Amniotic stem cell (primary cell): ENCODE data around the gene DYSF.
A peak's percentile ranks its signal among the peaks of the same experiment; 100 is the strongest.
"Not testable (repeated sequence)": the region's sequence is repeated elsewhere in the genome, so short reads cannot be mapped to it uniquely, and the experiment has no call there.

Experiments
- DNase-seq: peaks from one replicate; lab custom pipeline; 2025; lab: John Stamatoyannopoulos, UW

The DYSF gene

DNA sequence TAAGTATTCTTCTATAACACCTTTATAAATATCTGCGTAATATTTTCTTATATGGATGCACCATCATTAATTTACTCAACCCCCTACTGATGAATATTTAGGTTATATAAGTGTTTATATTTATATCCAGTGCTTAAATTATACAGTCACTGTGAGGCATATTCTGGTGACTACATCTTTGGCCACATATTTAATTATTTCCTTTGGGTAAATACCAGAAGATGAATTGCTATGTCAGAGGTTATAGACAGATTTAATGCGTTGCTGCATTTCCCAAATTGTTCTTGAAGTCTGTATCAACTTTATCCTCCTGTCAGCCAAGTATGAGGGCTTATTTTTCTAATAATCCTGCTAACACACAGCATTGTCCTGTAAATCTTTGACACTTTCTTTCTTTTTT lies 18.7 kb downstream of the DYSF start:
- no peak for DNase-seq

DNA sequence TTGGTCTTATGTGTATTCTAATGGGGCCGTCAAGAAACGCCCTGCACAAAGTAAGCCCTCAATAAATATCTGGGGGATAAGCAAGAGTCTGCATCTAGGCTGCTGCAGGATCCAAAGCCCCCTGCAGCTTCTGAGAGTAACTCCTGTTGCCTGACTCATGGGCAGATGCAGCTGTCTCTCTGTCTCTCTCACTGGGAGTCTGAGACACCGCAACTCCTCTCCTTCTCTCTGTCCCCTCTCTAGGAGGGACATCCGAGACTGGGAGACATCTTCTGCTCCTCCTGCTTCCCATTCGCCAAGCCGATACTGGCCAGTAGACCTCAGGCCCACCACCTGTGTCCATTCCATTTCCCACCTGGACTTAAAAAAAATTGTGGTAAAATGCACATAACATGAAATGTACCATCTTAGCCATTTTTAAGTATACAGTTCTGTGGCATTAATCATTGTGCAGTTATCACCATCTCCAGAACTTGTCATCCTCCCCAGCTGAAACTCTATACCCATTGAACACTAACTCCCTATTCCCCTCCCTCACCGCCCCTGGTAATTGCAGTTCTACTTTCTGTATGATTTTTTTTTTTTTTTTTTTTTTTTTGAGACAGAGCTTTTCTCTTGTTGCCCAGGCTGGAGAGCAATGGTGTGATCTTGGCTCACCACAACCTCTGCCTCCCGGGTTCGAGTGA lies 20.1 kb downstream of the DYSF start:
- no peak for DNase-seq

DNA sequence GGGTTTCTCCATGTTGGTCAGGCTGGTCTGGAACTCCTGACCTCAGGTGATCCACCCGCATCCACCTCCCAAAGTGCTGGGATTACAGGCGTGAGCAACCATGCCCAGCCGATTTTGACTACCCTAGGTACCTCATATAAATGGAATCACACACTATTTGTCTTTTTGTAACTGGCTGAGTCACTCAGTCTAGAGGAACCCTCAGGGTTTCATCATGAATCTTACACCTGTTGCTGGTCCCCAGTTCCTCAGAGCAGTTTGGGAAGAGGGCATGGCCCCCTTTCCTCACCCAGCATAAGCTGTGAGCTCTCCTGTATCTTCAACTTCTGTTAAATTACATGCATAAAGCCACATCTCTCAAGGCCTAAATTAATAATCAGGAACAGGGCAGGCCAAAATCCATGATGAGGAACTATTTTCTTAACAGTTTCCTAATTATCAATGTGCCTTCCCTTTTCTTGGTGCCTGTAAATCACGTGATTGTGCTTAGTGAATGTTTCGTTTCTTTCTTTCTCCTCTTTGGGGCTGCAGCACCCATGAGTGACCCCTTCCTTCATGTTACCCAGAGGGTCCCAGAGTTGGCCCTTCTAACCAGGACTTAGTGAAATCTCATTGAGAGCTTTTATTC lies 20.9 kb downstream of the DYSF start:
- DNase-seq, result no peak

DNA sequence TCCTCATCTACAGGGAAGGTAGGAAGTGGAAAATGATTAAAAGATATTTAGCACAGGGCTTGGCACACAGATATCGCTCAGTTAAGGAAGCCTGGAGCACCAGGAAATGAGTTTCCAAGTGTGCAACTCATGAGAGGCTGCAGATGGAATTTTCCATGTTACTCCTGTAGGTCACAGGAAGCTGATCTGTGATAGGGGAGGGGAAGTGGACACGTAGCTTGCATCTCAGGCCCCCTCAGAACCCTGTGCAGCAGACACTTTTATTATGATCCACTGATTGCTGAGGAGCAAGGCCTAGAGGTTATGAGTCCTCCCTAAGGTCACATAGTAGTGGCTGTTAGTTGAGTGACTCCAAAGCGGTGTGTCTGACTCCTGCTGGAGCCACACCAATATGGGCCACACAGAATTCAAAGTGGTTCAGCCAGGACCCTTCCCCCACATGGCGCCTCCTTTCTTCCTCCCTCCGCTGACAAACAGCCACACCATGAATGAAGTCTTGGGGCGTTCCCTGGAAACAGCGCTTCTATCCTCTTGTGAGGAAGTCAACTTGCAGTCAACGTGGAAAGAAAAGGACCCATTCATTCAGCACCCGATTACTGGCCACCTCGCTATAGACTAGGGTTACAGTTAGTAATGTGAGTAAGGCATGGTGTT lies 21.5 kb downstream of the DYSF start:
- no peak for DNase-seq

DNA sequence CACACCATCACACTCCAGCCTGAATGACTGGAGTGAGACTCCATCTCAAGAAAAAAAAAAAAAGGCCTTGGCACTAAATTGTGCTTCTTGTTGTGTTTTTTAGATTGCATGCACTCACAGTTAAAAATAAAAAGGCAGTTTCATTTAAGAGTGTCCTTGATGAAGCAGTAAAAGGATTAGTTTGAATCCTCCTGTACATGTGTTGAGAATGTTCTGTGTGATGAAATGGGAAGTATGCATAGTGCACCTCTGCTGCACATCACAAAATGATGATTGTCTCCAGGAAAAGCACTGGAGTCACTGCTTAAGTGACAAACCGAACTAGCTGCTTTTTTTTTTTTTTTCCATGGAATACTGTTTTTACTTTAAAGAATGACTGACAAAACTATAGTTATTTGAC lies 23.1 kb downstream of the DYSF start:
- no peak for DNase-seq

DNA sequence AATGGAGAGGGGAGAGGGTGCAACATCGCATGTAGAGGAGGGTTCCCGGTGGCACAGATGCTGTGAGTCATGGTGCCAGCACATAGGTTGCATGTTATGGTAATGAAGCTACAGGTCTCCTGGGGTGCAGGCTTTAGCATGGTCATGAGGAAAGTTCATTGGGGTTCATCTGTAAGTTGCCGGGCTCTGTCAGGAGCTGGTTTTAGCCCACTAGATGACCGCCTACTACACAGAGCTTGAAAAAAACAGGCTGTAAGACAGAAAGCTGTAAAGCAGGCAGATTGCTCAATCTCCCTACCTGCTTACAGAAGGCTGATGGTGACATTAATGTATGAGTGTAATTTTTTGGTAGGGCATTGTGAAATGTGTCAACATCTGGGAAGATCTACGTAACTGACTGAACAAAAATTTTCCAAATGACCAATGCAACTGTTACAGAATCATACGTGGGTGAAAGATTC lies 23.9 kb downstream of the DYSF start:
- no peak for DNase-seq

DNA sequence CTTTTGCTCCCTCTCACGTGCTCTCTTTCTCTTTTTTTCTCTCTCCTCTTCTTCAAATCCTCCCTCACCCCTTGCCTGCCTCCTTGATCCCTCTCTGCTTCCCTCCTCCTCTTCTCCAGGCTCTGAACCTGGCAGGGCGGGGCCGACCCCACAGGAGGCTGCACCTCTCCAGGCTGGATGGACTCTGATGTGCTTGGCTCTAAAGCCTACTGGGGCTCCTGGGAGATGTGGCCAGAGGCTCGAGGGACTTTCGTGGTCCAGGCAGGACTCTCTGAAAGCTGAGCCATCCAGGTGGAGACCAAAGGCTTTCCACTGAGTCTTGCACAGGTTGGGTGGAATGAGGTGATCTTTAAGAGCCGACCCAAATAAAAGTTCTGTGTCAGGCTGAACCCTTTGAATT lies 25.4 kb downstream of the DYSF start:
- DNase-seq, result no peak

DNA sequence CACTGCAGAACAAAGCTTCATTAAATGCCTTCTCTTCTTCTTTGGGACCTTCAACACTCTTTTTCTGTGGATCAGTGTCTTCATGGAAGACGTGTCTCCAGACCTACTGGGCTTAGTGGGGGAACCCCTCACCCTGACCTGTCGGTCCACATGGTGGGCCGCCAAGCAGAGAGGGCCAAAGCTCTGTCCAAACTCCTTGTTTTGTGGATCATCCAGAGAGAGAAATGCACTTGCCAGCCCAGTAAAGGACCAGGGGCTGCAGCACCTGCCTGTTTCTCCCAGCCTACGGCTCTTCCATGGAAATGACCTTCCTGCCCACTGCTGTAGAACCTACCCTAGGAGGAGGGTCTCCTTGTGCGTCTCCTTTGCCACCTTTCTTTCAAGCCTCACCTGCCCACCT lies 25.9 kb downstream of the DYSF start:
- DNase-seq, result no peak

DNA sequence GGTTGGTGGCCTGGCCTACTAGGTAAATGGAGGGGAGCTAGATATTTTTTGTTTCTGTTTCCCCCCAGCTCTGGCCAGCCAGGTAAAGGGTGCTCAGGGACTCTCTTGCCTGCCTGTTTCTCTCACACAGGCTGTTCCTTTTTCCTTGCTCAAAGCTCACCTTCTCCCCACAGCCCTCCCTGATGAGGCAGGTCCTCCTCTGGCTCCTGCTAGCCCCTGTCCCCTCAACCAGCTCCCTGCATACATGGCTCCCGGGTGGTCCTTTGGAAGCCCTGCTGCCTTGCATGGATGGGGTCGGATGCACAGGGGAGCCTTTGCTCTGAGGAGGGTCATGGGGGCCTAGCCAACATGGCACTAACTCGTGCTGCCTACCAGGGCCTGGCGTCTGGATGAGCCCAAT lies 27.8 kb downstream of the DYSF start:
- DNase-seq, result no peak

DNA sequence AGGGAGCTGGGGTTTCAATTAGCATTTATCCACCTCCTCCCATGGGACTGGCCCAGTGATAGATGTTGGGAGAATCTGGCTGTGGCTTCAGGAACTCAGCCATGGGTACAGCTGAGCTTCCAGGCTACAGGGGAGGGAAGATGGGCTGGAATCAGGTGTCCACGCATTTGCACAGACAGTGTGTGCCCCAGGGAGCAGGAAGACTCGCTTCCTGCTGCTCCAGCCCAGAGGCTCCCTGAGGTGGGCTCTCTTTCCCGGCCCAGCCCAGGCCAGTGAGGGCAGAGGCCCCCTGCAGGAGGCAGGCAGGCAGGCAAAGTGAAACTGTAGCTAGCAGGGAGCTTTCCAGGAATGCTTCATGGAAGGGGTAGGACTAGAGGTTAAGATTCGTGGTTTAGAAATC lies 28.7 kb downstream of the DYSF start:
- no peak for DNase-seq

DNA sequence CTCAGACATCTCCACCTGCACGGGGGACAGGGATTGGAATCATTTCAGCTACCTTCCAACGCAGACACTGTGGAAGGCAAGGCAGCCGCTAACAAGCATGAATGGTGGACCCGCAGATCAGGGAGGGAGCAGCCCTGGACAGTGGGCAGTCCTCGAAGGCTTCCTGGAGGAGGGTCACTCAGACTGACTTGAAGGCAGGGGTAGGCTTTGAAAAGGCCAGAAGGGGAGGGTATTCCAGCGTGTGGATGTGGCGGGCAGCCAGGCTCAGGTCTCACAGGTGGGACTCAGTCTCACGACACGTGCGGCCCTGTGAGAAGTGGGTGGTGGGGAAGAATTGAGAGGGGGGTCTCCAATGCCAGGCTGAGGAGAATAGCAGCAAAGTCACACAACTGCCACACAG lies 29.9 kb downstream of the DYSF start:
- no peak for DNase-seq

DNA sequence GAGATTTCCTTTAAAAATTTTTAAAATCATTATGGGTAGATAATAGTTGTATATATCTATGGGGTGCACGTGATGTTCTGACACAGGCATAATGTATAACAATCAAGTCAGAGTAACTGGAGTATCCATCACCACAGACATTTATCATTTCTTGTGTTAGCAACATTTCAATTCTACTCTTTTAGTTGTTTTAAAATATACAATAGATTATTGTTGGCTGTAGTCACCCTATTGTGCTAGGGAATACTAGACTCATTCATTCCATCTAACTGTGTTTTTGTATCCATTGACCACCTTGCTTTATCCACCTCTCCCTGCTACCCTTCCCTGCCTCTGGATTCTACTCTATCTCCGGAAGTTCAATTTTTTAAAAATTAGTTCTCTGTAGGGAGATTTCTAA lies 31.0 kb downstream of the DYSF start:
- DNase-seq, result no peak

DNA sequence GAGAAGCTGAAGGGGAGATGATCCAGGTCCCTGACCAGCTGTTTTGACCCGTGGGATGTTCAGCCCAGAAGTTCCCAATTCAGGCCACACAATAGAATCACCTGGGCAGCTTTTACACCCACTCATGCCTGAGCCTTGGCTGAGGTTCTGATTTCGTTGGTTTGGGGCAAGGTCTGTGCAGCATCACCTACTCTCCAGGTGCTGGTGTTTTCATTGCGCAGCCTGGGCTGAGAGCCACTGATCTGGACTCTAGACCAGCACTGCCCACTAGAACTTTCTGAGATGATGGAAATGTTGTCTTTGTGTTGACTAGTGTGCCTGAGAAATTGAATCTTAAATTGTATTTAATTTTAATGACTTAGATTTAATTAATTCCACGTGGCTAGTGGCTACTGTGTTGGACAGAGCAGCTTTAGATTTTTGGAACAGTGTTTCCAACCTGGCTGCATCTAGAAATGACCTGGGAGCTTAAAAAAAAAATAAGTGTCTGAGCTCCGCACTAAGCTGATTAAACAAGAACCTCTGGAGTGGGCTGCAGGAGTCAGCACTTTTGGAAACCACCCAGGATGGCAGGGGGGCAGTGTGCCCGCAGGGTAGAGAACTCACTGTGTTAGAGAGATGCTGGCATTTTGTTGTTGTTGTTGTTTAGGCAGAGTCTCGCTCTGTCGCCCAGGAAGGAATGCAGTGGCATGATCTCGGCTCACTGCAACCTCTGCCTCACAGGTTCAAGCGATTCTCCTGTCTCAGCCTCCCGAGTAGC lies 33.7 kb downstream of the DYSF start:
- no peak for DNase-seq

DNA sequence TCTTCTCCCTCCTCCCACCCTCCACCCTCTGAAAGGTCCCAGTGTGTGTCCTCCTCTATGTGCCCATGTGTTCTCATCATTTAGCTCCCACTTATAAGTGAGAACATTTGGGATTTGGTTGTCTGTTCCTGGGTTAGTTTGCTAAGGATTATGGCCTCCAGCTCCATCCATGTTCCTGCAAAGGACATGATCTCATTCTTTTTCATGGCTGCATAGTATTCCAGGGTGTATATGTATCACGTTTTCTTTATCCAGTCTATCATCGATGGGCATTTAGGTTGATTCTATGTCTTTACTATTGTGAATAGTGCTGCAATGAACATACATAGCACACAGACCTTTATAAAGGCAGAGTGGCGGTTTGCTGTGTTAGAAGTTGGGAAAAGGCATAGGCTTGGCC lies 38.2 kb downstream of the DYSF start:
- not testable (repeated sequence) for DNase-seq

DNA sequence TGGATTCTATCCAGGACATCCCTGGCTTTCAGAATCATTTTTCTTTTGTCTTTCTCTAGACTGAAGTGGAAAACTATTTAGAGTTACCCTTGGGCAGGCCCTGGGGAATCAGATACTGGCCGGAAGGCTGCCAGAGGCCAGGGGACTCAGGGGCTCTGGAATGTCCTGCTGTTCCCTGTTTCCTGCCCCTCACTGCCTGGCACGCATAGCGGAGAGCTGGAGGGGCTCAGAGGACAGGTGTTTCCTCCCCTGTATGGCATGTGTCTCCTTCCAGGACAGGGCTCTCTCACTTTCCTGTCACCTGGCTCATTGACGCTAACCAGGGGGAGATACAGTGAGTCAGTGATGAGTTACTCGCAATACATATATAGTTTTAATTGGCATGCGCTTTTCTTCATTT lies 38.8 kb downstream of the DYSF start:
- DNase-seq, result no peak

DNA sequence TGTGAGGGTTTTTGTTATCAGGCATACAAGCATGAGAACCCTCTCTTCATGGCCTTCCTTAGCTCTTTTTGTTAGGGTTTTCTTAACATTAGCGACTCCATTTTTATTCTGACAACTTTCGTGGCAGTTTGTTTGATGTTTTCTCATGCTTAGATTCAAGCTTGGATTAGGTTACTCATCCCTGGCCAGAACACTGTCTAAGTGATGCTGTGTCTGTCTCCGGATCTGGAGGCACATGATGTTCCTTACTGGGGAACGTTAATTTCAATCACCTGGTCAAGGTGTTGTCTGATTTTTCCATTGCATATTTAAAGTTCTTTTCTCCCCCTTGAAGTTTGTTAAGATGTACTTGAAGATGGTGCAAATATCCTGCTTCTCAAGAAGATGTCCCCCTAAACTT lies 40.7 kb downstream of the DYSF start:
- no peak for DNase-seq

DNA sequence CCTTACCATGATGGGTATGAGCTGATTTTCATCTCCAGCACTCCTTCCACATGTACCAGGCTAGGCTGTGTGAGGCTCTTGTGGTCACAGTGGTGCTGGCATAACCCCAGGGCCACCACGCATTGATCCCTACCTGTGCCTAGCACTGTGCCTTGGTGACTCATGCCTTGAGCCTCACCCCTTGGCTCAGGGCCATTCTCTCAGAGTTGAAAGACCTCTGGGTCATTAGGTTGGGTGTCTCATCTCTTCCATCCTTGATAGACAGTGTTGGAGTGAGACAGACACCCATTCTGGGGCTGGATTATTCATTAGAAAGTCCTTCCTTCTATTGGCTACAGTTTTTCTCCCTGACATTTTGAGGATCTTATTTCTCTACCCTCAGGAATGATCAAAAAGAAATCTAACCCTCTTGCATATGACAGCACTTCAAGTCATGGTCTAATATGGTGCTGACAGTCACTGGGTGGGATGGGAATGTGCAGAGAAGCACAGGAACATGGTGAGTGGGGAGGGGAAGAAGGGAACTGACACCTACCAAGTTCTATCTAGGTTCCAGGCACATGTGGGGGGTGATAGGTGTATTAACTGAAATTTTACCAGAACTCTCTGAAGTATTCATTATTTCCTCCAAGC lies 41.3 kb downstream of the DYSF start:
- no peak for DNase-seq

DNA sequence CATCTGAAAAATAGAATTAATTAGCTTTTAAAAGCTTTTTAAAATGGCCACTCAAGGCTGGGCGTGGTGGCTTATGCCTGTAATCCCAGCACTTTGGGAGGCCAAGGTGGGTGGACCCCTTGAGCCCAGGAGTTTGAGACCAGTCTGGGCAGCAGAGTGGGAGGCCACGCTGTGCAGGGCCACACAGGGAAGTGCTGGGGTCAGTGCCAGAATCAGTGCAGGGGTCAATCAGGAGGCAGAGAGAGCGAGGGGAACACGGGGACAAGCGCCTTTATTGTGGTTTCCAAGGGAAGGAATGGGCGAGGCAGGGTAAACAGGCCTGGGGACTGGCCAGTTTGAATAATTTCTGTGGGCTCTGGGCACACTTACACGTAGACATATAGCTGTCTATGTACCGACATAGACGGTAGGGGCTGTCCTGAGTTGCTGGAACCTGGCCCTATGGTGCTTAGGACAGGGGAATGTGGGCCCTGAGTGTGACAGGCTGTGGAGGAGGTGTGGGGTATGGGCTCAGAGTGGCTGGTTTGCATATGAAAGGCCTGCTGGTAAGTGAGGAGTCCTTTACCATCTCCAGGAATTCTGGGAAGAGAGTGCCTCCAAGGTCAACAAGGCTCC lies 42.9 kb downstream of the DYSF start:
- DNase-seq, result no peak

DNA sequence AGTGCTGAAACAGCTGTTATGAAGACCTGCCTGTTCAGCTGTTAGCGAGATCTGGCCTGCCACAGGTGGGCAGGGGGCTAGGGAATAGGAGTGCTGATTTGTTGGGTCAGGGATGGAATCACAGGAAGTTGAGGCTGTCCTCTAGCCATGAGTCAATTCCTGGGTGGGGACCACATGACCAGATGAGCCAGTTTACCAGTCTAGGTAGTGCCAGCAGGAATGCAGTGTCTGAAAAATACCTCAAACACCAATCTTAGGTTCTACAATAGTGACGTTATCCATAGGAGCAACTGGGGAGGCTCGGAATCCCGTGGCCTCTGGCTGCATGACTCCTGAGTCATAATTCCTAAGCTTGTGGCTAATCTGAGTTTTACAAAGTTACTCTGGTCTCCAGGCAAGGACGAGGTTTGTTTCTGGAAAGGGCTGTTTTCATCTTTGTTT lies 44.9 kb downstream of the DYSF start:
- peak; percentile 76 for DNase-seq

DNA sequence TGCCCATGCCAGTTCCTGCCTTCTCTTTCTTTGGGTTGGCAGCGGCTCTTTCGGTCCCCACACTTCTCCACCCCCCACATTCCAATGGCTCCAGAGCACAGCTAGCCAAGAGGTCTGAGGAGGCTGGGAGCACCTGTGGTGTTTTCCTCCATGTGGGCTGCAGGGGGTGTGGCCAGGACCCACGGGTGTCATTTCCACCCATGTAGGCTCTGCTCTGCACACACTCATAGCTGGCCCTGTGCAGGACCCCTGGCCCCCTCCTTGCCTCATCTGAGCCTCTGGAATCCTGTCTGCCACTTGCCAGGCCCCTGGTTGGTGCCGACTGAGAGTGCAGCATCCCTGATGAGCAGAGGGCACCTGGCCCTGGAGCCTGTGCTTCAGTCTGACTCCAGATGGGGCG lies 46.3 kb downstream of the DYSF start:
- no peak for DNase-seq

DNA sequence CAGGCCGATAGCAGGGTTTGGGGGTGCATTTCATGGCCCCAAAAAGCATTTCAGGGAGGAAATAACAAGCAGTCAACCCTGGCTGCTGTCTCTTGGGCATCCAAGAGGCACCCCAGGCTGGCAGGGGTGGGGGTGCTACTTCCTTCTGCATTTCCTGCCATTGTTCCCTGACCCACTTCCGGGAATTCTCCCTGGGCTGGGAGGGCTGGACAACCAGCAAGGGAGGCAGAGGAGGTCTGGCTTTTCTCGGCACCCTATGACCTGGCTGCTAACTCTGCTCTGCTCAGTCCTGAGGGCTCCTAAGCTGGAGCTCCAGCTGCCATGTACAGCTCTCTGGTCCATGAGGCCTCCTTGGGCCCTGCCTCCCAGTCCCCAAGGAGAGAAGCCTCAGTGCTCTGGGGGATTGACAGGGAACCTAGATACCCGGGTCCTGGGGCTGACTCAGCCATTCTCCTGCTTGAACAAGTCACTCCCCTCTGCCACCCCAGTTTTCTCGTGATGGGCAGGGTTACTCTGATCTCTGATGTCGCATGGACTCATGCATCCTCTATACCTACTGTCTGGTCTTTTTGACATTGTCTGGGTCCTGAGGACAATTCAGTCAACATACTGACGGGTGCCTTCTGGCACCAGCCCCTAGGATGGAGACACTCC lies 47.2 kb downstream of the DYSF start:
- DNase-seq, result no peak
